ENCODE data around the gene TNFRSF25.

GRCh38 chr1:6466751-6467150, 778 bp upstream of the TNFRSF25 start:
- TF ChIP-seq POLR2A (IDR thresholded peaks at IDR 0.05) (no peak), CTCF (IDR thresholded peaks at IDR 0.05 in 4 of 5, conservative IDR thresholded peaks at IDR 0.05 in 1 of 5) (no peak)

All from gastrocnemius medialis (tissue), 4 donors.